CD8-positive, alpha-beta memory T cell (primary cell): ENCODE results near the gene CAV3. TPM values are rescaled to one million over a fixed set of nuclear protein-coding genes. Genes with fewer than 3 reads are reported as not detected.

Experiments used
- polyA plus RNA-seq: library from polyadenylated mRNA; unstranded; fragments of 300-500 nt; fragmentation: Illumina TruSeq; gene quantifications from one replicate; pipeline ENCODE4 v1.2.3, GENCODE V29; 2021
- total RNA-seq, 2 experiments: library from RNA; stranded (reverse); gene quantifications; one replicate each; pipeline ENCODE4 v1.2.3, GENCODE V29; 2021

Gene CAV3
- total and polyA plus RNA-seq, 3 experiments from 2014 or later: not detected

Other genes with a start within 250 kb of the CAV3 start
- 1 to 10 TPM; 2.0 to 2.6 TPM for gene LMCD1, start 232.0 kb upstream of the CAV3 start, total RNA-seq
- 0.83 TPM for gene LMCD1, start 232.0 kb upstream of the CAV3 start, polyA plus RNA-seq
- gene SSUH2, start 89.0 kb upstream of the CAV3 start, total RNA-seq: not detected
- not detected for gene SSUH2, start 89.0 kb upstream of the CAV3 start, polyA plus RNA-seq
- 1 to 10 TPM in 1 of 2 experiments, under 1 TPM in 1; 0.50 to 1.4 TPM for gene OXTR, start 35.8 kb downstream of the CAV3 start, total RNA-seq
- 0.05 TPM for gene OXTR, start 35.8 kb downstream of the CAV3 start, polyA plus RNA-seq
- 10 to 100 TPM; 38.5 to 43.3 TPM for gene RAD18, start 229.7 kb downstream of the CAV3 start, total RNA-seq
- gene RAD18, start 229.7 kb downstream of the CAV3 start, polyA plus RNA-seq: 8.9 TPM